A673 (cell line): ENCODE data around the gene AGO1. TPM values are rescaled to one million over a fixed set of nuclear protein-coding genes. Genes with fewer than 3 reads are reported as not detected.
A peak's percentile ranks its signal among the peaks of the same experiment; 100 is the strongest.

ENCODE experiments used
- BruUV-seq: library from RNA; stranded (reverse); fragments of 400-500 nt; replicated peaks from 2 replicates; lab custom pipeline; 2021; lab: Mats Ljungman, UMichigan
- CTCF ChIA-PET: fragments of 300-600 bp; sonication (Branson Sonifier 250); formaldehyde crosslinking; loops from one replicate; lab custom pipeline; 2022; ENCODE audit warnings: antibody characterized with exemption; lab: Charles Lee
- POLR2A ChIA-PET: fragments of 300-600 bp; sonication (Branson Sonifier 250); formaldehyde crosslinking; loops from one replicate; lab custom pipeline; 2022; ENCODE audit warnings: antibody characterized with exemption; ENCODE audit not compliant: low non-redundant PET; lab: Charles Lee
- DNase-seq: peaks from one replicate; pipeline ENCODE4 v3.0.0-alpha.2; 2015; ENCODE audit warnings: low spot score
- H3K27ac ChIP-seq: fragments of 200-600 bp; sonication (generic); 2 replicates; pipeline ENCODE4 v1.5.1; 2016; ENCODE audit warnings: mixed run types, low read depth, mild to moderate bottlenecking, mixed read lengths, antibody characterized with exemption, low read length; ENCODE audit not compliant: poor library complexity, severe bottlenecking
- H3K27me3 ChIP-seq: fragments of 200-600 bp; sonication (generic); replicated peaks from 2 replicates; pipeline ENCODE4 v1.6.1; 2017; ENCODE audit warnings: mixed run types, low read depth, mild to moderate bottlenecking, mixed read lengths, antibody characterized with exemption, low read length; ENCODE audit not compliant: insufficient read depth, poor library complexity
- H3K36me3 ChIP-seq: fragments of 200-600 bp; sonication (generic); 2 replicates; pipeline ENCODE4 v1.6.1; 2016; ENCODE audit warnings: mixed run types, mild to moderate bottlenecking, mixed read lengths, antibody characterized with exemption, low read length; ENCODE audit not compliant: insufficient read depth, poor library complexity, severe bottlenecking
- H3K4me1 ChIP-seq: fragments of 200-600 bp; sonication (generic); 2 replicates; pipeline ENCODE4 v1.6.1; 2017; ENCODE audit warnings: mixed run types, mild to moderate bottlenecking, mixed read lengths, antibody characterized with exemption, low read length; ENCODE audit not compliant: insufficient read depth, poor library complexity, severe bottlenecking
- H3K4me3 ChIP-seq: fragments of 200-600 bp; sonication (generic); 2 replicates; pipeline ENCODE4 v1.5.1; 2016; ENCODE audit warnings: low read depth, mixed run types, mild to moderate bottlenecking, mixed read lengths, low read length; ENCODE audit not compliant: poor library complexity, severe bottlenecking
- H3K9me3 ChIP-seq: fragments of 200-600 bp; sonication (generic); 2 replicates; pipeline ENCODE4 v1.6.1; 2016; ENCODE audit warnings: mixed run types, low read depth, mild to moderate bottlenecking, mixed read lengths, antibody characterized with exemption, low read length; ENCODE audit not compliant: poor library complexity, severe bottlenecking
- CTCF ChIP-seq: fragments of 300-800, 200-600 bp; sonication (generic); conservative IDR thresholded peaks from 2 replicates; pipeline ENCODE4 v1.5.1; 2017; ENCODE audit warnings: low read depth, mild to moderate bottlenecking, antibody characterized with exemption, low read length, moderate library complexity, mixed read lengths
- EZH2 ChIP-seq: fragments of 200-600 bp; sonication (generic); IDR thresholded peaks from 2 replicates; pipeline ENCODE4 v1.6.1; 2017; ENCODE audit warnings: borderline replicate concordance, low read depth, mild to moderate bottlenecking, mixed read lengths, antibody characterized with exemption, low read length; ENCODE audit not compliant: poor library complexity, severe bottlenecking
- intact Hi-C: fragments of 100-400 bp; cut with micrococcal nuclease; formaldehyde crosslinking; loops from one replicate; pipeline ENCODE4 v1.10.0; 2022; ENCODE audit not compliant: unreplicated experiment
- total RNA-seq: library from RNA; stranded (reverse); gene quantifications from 2 replicates; pipeline ENCODE4 v1.2.3, GENCODE V29; 2021

Gene AGO1
- total RNA-seq, 1 experiment from 2014 or later = 58.7 TPM

- peak overlapping the region; percentile 59 for H3K27ac ChIP-seq
- no peak overlapping the region for H3K4me3 ChIP-seq
- H3K27me3 ChIP-seq = no peaks in the 10 kb centered on the region
- H3K9me3 ChIP-seq = no peaks in the 10 kb centered on the region
- no TSS peak for BruUV-seq
- ChIA-PET CTCF (no interaction called here), POLR2A (no interaction called here)
- DNase-seq = no peak
- peaks cover 22% of the 10 kb centered on the region for H3K4me1 ChIP-seq
- no peak for TF ChIP-seq CTCF
- H3K36me3 ChIP-seq = peaks cover 5% of the 10 kb centered on the region
- intact Hi-C loops = no loop called here
Observed at GRCh38 chr1:35884934-35885333, 1.9 kb downstream of the AGO1 start.

DNA sequence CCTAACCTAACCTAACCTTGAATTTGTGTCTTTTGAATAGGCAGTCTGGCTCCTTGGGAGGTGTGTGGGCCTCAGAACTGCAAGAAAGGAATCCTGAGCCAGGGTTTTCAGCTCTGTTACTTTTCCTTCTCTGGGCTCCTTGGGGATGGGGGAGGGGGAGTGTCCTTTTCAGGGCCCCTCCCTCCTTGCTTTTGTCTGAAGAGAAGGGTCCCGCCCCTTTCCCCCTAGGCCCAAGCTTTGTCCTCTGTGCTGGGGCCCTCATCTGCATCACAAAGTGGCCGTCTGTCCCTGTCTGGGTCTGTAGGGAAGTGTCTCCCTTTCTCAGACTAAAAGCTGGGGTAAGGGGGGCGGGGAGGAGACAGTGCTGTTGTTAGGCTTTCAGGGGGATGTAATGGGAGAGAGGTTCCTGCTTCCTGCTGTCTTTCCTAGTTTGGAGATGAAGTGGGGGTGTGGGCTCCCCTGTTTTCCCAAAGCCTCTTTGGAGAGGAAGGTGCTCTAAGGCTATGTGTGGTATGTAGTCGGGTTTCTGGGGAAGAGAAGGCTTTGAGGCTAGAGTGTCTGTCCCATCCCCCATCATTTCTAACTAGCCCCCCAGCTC lies 3.1 kb downstream of the AGO1 start:
- Histone ChIP-seq H3K4me3 (peak overlapping the region; percentile 7), H3K4me1 (peaks cover 22% of the 10 kb centered on the region), H3K27ac (peak overlapping the region; percentile 59), H3K36me3 (peaks cover 13% of the 10 kb centered on the region), H3K27me3 (no peaks in the 10 kb centered on the region), H3K9me3 (no peaks in the 10 kb centered on the region)
- POLR2A ChIA-PET = interaction anchor here (0.7 kb wide), 1 partner anchor 98 kb away, joined by 3 read pairs; no protein-coding TSS in a partner anchor
- CTCF ChIA-PET = no interaction called here
- DNase-seq = peak; percentile 58
- TF ChIP-seq EZH2 (no peak), CTCF (no peak)
- intact Hi-C loops = no loop called here
- BruUV-seq = no TSS peak

- ChIA-PET CTCF (no interaction called here), POLR2A (interaction anchor here (0.7 kb wide), 1 partner anchor 97 kb away, joined by 3 read pairs; no protein-coding TSS in a partner anchor)
- BruUV-seq = no TSS peak
- DNase-seq = no peak
- intact Hi-C loops = no loop called here
- Histone ChIP-seq H3K4me3 (no peak overlapping the region), H3K4me1 (peaks cover 22% of the 10 kb centered on the region), H3K27ac (peak overlapping the region; percentile 59), H3K36me3 (peaks cover 13% of the 10 kb centered on the region), H3K27me3 (no peaks in the 10 kb centered on the region), H3K9me3 (no peaks in the 10 kb centered on the region)
- no peak for TF ChIP-seq EZH2
- no peak for TF ChIP-seq CTCF
Observed at GRCh38 chr1:35886577-35887431, 3.8 kb downstream of the AGO1 start.
